Vagina (tissue), 2 donors: ENCODE data around the gene MAML3. TPM values are rescaled to one million over a fixed set of nuclear protein-coding genes. Genes with fewer than 3 reads are reported as not detected.

Source experiments
- DNase-seq, 2 donors: peaks; one replicate each; pipeline ENCODE4 v3.0.0-alpha.2; 2017; ENCODE audit errors: extremely low spot score in 2 of 2
- H3K27ac ChIP-seq: fragments of 200-600 bp; sonication (generic); one replicate; pipeline ENCODE4 v1.5.1; 2019
- H3K27me3 ChIP-seq: fragments of 200-600 bp; sonication (generic); one replicate; pipeline ENCODE4 v1.5.1; 2019
- H3K36me3 ChIP-seq, 2 donors: fragments of 200-600 bp; sonication (generic); one replicate each; pipeline ENCODE4 v1.5.1; 2017 to 2019
- H3K4me1 ChIP-seq: fragments of 200-600 bp; sonication (generic); one replicate; pipeline ENCODE4 v1.5.1; 2019
- H3K4me3 ChIP-seq, 2 donors: fragments of 200-600 bp; sonication (generic); 1 replicate in 1 of 2; 2 replicates in 1 of 2; pipeline ENCODE4 v1.5.1; 2016 to 2019
- H3K9me3 ChIP-seq: fragments of 200-600 bp; sonication (generic); one replicate; pipeline ENCODE4 v1.5.1; 2019
- POLR2A ChIP-seq, 2 donors: fragments of 450-650 bp; IDR thresholded peaks; one replicate each; pipeline ENCODE4 v1.6.1; 2017; ENCODE audit warnings: antibody characterized with exemption in 2 of 2, mild to moderate bottlenecking in 2 of 2, moderate library complexity in 2 of 2
- POLR2AphosphoS5 ChIP-seq, 2 donors: sonication (generic); formaldehyde crosslinking; IDR thresholded peaks; one replicate each; pipeline ENCODE4 v1.9.0; 2017; ENCODE audit warnings: antibody characterized with exemption in 2 of 2, mild to moderate bottlenecking in 2 of 2, low read depth in 1 of 2; ENCODE audit not compliant: insufficient read depth in 1 of 2
- intact Hi-C: fragments of 100-400 bp; cut with DNase I; formaldehyde crosslinking; loops from one replicate; pipeline ENCODE4 v1.15.1; 2023
- total RNA-seq: library from RNA; depleted of rRNA; stranded (reverse); fragments of >200 nt; gene quantifications from one replicate; pipeline ENCODE4 v1.2.3, GENCODE V29; 2016
- TF ChIP-seq, protein P1 (sequence below), 3 experiments: fragments of 450-650 bp in 2 of 3; fragments of 200-600 bp in 1 of 3; sonication (generic) in 1 of 3; IDR thresholded peaks; one replicate each; pipeline ENCODE4 v1.5.1; 2017 to 2019; ENCODE audit warnings: antibody characterized with exemption in 3 of 3, mild to moderate bottlenecking in 2 of 3, moderate library complexity in 2 of 3

Gene MAML3
- total RNA-seq, 1 donor from 2014 or later: 16.2 TPM

DNA sequence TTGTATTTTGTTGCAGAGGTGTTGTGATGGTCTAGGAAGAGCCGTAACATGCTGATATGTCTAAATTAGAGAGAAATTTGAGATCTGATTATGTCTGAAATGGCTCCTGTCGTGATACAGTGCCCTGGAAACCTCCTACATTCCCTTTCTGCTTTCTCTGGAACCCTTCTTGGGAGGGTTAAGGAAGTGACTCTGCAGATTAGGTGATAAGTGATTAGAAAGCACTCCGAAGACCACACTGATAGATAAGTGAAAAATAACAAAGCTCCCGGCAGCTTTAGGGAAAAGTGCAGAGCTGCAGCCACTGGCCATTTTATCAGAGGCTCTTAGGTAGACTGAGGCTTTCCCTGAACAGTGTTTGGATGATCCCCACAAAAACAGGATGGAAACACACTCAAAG is 377.7 kb downstream of the MAML3 start:
- intact Hi-C loops: no loop called here
- Histone ChIP-seq H3K9me3 (no peaks in the 10 kb centered on the region), H3K27me3 (no peaks in the 10 kb centered on the region), H3K36me3 (no peaks in the 10 kb centered on the region), H3K4me3 (no peak overlapping the region), H3K4me1 (peaks cover 5% of the 10 kb centered on the region), H3K27ac (no peak overlapping the region)
- DNase-seq: no peak
- TF ChIP-seq POLR2A (IDR thresholded peaks at IDR 0.05) (no peak), POLR2AphosphoS5 (IDR thresholded peaks at IDR 0.05; ENCODE audit: insufficient read depth in 1 of 2, low read depth in 1 of 2) (no peak)
- TF ChIP-seq, protein P1, sequence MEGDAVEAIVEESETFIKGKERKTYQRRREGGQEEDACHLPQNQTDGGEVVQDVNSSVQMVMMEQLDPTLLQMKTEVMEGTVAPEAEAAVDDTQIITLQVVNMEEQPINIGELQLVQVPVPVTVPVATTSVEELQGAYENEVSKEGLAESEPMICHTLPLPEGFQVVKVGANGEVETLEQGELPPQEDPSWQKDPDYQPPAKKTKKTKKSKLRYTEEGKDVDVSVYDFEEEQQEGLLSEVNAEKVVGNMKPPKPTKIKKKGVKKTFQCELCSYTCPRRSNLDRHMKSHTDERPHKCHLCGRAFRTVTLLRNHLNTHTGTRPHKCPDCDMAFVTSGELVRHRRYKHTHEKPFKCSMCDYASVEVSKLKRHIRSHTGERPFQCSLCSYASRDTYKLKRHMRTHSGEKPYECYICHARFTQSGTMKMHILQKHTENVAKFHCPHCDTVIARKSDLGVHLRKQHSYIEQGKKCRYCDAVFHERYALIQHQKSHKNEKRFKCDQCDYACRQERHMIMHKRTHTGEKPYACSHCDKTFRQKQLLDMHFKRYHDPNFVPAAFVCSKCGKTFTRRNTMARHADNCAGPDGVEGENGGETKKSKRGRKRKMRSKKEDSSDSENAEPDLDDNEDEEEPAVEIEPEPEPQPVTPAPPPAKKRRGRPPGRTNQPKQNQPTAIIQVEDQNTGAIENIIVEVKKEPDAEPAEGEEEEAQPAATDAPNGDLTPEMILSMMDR (IDR thresholded peaks at IDR 0.05): no peak

DNA sequence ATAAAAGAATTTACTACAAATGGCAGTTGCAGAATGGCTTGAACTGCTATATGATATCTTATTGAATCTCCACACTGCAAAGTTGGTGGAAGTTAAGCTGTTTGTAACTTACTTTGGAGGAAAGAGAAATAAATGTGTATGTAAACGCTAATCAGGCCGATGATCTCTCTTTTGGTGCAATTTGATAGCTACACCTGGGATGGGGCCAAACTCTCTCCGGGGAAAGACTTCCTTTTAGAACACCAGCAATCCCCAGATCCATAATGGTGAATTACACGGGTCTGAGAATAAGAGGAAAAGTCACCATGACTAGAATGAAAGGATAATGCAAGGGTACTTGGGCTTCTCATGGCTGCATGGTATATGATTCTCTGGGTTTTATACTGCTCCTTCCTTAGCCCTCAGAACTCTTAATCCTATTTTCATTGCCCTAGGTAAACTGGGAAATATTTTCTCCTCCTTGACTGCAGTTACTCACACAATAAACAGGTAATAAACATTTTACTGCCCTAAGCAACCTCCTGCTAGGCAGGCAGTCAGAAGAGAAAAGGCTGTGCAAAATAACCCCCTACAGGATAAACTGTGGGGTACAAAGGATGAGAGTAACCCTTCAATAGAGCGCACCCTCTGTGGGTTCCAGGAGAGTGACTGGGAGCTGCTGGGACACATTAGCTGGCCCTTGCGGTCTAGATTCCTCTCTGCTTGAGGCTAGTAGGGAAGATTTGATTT is 379.1 kb downstream of the MAML3 start:
- H3K36me3 ChIP-seq: no peaks in the 10 kb centered on the region
- peaks cover 9% of the 10 kb centered on the region for H3K4me1 ChIP-seq
- H3K27ac ChIP-seq: no peak overlapping the region
- no peaks in the 10 kb centered on the region for H3K9me3 ChIP-seq
- no peak overlapping the region for H3K4me3 ChIP-seq
- DNase-seq: no peak
- H3K27me3 ChIP-seq: no peaks in the 10 kb centered on the region
- TF ChIP-seq POLR2AphosphoS5 (IDR thresholded peaks at IDR 0.05; ENCODE audit: insufficient read depth in 1 of 2, low read depth in 1 of 2): no peak
- TF ChIP-seq POLR2A (IDR thresholded peaks at IDR 0.05): no peak
- TF ChIP-seq, protein P1 (IDR thresholded peaks at IDR 0.05): no peak
- intact Hi-C loops: no loop called here

DNA sequence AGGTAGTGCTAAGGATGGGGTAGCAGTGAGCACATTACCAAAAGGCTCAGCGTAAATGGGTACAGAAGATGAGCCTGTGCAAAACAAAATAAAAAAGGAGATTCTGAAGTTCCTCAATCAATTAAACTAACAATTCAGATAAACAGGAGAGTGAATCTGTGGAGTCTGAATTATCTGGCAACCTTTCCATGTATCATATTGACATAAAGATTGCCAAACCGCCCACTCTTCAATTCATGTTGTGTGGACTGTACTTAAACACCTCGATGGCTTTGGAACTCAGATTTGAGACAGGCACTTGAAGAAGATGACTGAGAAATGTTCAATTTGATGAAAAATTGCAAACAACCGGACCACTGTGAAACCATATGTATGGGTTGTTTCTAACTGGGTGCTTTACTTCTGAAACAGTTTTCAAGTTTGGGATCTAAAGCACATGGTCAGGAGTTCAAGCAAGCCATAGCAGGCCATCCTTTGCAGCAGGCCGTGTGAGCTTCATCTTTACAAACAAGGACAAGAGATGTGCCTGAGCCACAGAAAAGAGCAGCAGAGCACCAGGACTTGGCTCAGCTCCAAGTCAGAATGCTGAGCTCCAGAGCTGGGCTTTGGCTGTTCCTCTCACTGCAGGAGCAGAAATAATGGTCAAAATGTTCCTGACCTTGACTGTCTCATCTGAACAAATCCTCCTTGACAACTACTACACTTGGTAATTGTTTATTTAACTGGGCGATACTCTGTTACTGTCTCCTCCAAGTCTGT is 380.2 kb downstream of the MAML3 start:
- intact Hi-C loops: no loop called here
- TF ChIP-seq POLR2A (IDR thresholded peaks at IDR 0.05) (no peak), POLR2AphosphoS5 (IDR thresholded peaks at IDR 0.05; ENCODE audit: insufficient read depth in 1 of 2, low read depth in 1 of 2) (no peak)
- TF ChIP-seq, protein P1 (IDR thresholded peaks at IDR 0.05): no peak
- no peak for DNase-seq
- no peaks in the 10 kb centered on the region for H3K27me3 ChIP-seq
- H3K4me1 ChIP-seq: peaks cover 9% of the 10 kb centered on the region
- H3K4me3 ChIP-seq: no peak overlapping the region
- no peak overlapping the region for H3K27ac ChIP-seq
- no peaks in the 10 kb centered on the region for H3K9me3 ChIP-seq
- H3K36me3 ChIP-seq: no peaks in the 10 kb centered on the region

DNA sequence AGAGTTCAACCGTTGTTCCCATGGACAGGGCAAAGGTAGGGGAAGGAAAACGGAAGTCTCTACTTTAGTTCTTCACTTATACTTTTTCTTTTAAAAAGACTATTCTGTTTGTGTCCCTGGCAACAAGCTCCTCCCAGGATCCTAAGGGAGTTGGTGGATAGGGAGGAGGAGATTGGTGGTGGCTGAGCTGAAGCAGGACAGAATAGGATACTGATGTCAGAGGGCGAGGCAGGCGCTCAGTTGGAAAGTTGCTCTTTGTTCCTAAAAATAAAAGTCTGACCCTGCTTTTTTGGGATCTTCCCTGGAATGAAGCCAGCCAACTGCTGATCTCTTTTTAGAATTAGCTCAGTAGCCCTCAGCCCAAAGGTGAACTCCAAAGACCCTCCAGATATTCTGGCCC is 383.6 kb downstream of the MAML3 start:
- intact Hi-C loops: no loop called here
- Histone ChIP-seq H3K4me3 (no peak overlapping the region), H3K9me3 (no peaks in the 10 kb centered on the region), H3K36me3 (no peaks in the 10 kb centered on the region), H3K27ac (peak overlapping the region; percentile 17), H3K4me1 (peaks cover 7% of the 10 kb centered on the region), H3K27me3 (no peaks in the 10 kb centered on the region)
- no peak for DNase-seq
- TF ChIP-seq POLR2A (IDR thresholded peaks at IDR 0.05): no peak
- no peak for TF ChIP-seq POLR2AphosphoS5 (IDR thresholded peaks at IDR 0.05; ENCODE audit: insufficient read depth in 1 of 2, low read depth in 1 of 2)
- TF ChIP-seq, protein P1 (IDR thresholded peaks at IDR 0.05): no peak

DNA sequence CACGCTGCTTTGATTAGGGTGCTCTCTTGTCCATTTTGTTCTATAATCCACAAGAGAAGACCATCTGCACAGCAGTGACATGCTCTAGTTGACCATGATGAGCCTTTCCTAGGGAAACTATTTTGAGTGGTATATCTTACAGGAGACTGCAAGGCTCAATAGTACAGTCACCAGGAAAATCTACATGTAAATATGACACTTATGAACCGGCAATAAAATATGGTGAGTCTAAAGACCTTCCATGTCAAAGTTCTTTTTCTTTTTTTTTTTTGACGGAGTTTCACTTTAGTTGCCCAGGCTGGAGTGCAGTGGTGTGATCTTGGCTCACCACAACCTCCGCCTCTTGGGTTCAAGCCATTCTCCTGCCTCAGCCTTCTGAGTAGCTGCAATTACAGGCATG is 384.6 kb downstream of the MAML3 start:
- no peak for DNase-seq
- intact Hi-C loops: no loop called here
- no peaks in the 10 kb centered on the region for H3K9me3 ChIP-seq
- H3K4me1 ChIP-seq: peaks cover 4% of the 10 kb centered on the region
- no peaks in the 10 kb centered on the region for H3K27me3 ChIP-seq
- no peak overlapping the region for H3K4me3 ChIP-seq
- no peaks in the 10 kb centered on the region for H3K36me3 ChIP-seq
- no peak overlapping the region for H3K27ac ChIP-seq
- no peak for TF ChIP-seq POLR2AphosphoS5 (IDR thresholded peaks at IDR 0.05; ENCODE audit: insufficient read depth in 1 of 2, low read depth in 1 of 2)
- TF ChIP-seq, protein P1 (IDR thresholded peaks at IDR 0.05): no peak
- no peak for TF ChIP-seq POLR2A (IDR thresholded peaks at IDR 0.05)
